Daoy (cell line): ENCODE measurements around the gene KCNA4. TPM values are rescaled to one million over a fixed set of nuclear protein-coding genes. Genes with fewer than 3 reads are reported as not detected.
"Not testable (repeated sequence)": the region's sequence is repeated elsewhere in the genome, so short reads cannot be mapped to it uniquely, and the experiment has no call there.

Experiments
- DNase-seq: peaks from one replicate; pipeline ENCODE4 v3.0.0-alpha.2; 2015; ENCODE audit warnings: low read depth
- total RNA-seq: library from RNA; depleted of rRNA; stranded (reverse); fragments of >200 nt; shearing (Covaris generic); gene quantifications from 2 replicates; pipeline ENCODE4 v1.2.3, GENCODE V29; 2014; rRNA removed

Gene KCNA4
- 0.11 and 0.48 TPM in 2 replicates for total RNA-seq

DNA sequence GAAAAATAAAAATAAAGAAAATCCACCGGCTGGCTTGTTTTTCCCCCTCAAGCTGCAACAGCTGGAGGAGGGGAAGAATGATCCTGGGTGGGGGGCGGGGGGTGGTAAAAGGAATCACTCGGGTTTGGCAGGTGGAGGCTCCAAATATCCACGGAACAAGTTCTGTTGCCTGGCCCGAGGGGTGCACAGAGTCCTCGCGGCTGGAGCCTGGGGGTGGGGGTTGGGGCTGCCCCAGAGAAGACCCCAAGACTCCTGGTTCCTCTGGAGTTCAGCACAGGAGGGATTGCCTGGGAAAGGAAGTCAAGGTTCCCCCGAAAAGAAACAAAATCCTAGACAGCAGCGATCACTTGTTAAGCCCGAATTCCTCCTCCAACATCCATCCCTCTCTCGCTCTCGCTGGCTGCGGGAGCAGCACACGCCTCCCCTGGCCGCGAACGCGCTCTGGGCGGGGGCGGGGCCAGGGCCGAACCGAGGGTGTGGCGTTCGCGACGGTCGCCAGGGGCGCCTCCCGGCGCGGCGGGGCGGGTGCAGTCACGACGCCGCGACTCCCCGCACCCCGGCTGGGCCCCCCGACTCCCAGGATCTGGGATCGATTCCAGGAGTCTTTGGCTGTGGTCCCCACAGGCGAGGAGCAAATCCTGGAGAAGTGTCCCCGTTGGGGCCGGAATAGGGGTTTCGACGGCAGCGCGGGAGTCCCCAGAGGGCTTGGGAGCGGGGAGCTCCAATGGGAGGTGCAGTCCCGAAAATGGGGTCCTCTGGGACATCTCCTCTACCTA lies at the start of gene KCNA4:
Gene KCNA4 (minus strand): TSS at position 443 of the 776 bp plus-strand sequence. CDS start 4,352 bp downstream, outside the sequence.
- DNase-seq = peak; percentile 54

DNA sequence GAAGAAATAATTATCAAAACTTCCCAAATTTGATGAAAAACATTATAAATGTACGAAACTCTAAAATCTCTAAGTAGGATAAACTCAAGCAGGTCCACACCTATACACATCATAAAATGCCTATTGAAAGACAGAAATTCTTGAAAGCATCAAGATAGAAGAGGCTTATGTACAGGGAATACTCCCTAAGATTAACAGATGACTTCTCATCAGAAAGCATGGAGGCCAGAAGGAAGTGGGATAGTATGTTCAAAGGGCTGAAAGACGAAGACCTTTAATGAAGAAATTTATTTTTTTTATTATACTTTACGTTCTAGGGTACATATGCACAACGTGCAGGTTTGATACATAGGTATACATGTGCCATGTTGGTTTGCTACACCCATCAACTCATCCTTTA lies 45.3 kb upstream of the KCNA4 start:
- DNase-seq = no peak

DNA sequence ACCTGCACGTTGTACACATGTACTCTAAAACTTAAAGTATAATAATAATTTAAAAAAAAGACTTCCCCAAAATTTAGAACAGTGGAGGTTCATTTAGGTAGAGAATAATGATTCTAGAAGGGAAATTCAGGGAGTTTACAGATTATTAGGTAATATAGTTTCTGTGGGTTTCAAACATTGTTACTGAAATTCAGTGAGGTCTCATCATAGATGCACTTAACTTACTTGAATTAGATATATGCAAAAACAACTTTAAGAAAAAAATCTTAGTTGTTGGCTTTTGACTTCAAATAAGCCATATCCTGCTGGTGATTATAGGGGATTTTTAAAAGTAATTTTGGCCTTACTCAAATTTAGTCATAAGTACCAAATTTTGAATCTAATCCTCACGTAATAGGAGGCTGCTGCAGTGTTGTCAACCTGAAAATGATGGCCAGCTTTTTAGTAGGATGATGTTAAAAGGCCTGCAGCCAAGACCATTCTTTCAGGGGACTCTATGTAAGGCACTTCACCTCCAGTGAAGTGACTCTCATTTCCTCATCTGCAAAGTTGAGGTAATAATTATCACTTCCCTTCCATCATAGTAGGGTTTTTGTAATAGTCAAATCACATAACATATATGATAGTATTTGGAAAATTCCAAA lies 42.5 kb upstream of the KCNA4 start:
- no peak for DNase-seq

DNA sequence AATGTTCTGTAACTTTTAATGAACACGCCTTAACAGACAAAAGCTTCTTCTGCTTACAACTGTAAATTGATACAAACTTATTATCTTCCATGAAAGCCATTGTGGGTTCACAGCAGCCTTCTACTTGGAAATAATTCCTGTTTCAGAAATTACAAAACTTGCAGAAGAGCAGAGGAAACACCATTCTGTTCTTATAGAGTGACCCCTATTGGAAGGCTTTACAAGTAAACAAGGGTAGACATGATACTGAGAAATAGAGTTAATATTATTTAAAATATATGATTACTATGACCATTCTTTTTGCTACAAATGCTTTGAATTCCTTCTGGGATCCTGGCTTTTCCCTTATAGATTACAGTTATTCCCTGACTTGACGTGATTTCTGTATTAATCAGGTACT lies 32.4 kb upstream of the KCNA4 start:
- no peak for DNase-seq

DNA sequence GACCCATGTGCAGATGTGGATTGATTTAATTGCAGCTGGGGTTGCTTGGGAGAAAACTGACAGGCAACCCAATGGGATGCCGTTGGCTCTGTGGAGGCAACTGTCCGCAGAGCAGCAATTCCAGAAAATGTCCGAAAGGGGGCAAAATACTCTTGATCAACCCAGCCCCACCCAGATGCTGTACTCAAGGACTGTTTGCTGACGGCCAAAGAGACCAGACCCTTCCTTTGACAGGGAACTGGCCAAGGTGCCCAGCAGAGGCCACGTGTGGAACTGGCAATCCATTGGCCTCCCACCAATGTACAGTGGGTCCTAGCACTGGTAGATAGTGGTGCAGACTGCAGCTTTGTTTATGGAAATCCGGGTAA lies 29.7 kb upstream of the KCNA4 start:
- peak; percentile 24 for DNase-seq

DNA sequence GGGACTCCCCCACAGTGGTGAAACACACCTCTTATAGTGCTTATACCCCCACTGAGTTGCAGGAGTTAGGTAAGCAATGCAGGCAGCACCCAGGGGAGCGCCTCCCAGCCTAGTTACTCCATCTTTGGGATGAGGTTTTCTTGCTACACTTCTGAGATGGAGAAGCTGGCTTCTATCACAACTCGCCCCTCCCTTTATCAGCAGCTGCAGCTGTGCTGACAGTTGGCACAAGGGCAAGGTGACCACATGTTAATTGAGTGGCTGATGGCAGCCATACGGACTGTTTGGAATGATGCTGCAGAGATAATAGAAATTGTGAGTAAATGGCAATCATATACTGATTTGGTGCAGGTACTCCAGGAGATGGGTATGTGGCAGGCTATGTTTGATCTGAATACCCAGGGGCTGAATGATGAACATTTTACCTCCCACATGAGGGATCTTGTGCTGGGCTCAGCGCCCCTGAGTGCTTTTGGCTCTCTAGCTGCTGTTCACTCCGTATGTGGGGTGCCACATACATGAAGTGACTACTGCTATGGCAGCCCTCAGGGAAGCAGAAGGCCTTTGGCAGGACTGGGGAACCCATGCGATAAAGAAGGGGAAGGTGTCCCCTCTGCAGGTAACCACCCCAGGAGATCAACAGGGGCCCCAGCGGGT lies 29.2 kb upstream of the KCNA4 start:
- DNase-seq = no peak

DNA sequence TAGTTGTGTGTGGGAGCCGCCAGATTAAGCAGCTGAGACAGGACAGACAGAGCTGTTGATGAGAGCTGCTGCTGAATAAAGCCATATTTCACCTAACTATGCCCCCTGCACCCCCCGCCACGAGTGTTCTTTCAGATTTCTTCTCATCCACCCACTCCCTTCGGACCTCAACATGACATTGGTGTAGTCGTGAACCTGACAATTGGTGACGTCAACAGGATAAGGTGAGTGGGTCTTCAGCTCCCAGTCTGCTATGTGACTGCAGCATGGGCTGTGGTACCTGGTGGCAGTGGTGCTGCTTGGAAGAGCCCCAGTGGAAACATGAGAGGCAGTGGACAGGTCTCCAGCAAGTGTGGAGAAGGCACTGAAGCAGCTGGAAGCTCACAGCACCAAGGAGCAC lies 28.3 kb upstream of the KCNA4 start:
- DNase-seq = no peak

DNA sequence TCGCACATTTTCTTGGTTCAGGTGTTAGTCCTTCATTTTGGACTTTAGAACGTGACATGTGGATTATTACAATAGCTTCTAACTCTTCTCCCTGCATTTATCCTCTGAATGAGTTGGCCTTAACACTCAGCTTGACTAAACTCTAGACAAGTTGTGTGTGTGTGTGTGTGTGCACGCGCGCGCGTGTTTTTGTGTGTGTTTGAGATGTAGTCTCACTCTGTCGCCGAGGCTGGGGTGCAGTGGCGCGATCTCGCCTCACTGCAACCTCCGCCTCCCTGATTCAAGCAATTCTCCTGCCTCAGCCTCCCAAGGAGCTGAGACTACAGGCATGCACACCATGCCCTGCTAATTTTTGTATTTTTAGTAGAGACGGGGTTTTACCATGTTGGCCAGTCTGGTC lies 24.3 kb upstream of the KCNA4 start:
- DNase-seq = no peak

DNA sequence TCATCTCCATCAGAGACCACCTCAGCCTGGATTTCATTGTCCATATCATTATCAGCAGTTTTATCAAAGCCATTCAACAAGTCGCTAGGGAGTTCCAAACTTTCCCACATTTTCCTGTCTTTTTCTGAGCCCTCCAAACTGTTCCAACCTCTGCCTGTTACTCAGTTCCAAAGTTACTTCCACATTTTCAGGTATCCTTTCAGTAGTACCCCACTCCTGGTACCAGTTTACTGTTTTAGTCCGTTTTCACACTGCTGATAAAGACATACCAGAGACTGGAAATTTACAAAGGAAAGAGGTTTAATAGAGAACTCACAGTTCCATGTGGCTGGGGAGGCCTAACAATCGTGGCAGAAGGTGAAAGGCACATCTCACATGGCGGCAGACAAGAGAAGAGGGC lies 17.9 kb upstream of the KCNA4 start:
- DNase-seq = not testable (repeated sequence)

DNA sequence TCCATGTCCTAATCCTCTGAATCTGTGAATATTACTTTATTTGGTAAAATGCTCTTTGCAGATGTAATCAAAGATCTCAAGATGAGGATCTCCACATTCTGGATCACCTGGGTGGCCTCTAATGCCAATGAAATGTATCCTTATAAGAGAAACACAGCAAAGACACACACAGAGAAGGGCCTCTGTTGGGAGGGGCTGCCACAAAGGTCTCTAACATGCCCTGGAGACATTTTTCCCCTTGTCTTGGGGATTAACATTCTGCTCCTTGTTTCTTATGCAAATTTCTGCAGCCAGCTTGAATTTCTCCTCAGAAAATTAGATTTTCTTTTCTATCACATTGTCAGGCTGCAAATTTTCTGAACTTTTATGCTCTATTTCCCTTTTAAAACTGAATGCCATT lies 17.3 kb upstream of the KCNA4 start:
- DNase-seq = not testable (repeated sequence)

DNA sequence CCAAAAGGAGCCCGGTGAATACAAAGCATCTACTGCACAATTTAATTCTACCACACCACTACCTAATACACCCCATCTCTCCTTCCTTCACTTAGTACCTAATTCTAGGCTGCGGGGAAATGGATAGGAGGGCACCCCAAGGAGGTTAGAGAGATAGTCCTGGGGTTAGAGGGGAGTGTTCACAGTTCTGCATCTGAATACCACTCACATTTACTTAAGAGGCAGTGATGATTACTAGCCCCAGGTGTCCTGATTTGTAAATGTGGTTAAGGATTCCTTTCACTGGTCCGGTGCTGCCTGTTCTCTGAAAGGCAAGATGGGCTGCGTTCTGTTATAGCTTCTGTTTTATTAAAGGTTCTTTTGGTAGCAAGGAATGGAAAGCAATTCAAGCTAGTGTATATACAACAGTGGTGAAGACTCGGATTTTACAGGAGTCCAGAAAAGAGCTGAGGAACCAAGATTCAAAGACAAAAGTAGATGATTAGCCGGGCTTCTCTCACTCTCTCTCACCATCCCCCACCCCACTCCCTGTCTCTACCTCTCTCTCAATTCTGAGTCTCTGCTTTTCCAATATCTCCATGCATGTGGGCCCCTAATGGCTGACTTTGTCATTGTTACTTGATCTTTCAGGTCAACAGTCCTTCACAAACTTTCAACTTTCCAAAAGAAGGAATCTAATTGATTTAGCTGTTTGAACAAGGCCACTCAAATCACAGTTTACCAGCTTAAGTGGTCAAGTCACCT lies 8.7 kb upstream of the KCNA4 start:
- no peak for DNase-seq

DNA sequence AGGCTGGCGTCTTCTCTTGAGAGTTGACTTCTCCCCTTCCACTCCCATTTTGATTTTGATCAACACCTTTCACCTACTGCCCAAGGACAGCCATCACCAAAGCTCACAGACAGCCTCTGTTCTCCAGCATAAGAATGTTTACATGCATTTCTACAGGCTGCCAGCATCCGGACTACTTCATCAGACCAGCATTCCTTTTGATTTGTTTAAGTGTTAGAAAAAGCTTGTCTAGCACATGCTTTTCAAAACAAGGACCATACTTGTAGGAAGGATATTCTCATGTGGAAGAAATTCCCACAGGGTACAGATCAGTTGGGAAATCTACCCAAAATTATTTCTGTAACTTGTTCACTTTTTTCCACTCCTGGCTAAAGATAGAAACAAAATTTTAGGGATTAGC lies 6.2 kb upstream of the KCNA4 start:
- DNase-seq = no peak

DNA sequence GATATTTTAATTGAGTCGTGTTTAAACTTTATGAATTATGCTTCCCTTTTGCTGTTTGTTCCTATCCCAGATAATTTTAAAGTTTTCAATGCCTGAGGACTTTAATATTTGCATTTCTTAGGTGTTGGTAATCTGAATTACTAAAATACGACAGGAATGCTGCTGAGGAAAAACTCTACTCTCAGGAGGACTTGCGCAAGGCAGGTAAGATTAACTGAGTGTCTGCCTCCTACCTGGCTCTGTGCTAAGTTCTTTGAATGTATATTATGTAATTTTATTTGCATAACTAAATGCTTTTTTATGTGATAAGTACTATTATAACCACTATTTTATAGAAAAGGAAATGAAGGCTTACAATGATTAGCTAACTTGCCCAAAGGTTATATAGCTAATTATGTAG lies 2.7 kb upstream of the KCNA4 start:
- DNase-seq = no peak

DNA sequence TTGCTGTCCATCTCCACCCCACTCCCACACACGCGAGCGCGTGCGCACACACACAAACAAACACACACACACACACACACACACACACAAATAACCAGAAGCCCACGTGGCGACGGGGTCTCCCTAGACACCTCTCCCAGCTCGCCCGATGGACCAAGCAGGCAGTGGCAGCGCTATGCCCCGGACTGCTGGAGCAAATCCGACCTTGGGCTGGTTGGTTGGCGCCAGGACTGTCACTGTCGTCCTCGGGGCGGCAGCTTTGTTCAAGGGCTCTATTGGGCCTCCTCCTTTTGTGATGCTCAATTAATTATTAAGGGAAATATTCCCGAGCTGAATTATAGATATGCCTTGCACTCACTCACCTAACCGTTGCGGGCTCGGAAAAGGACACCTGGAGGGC lies 1.7 kb upstream of the KCNA4 start:
- no peak for DNase-seq

DNA sequence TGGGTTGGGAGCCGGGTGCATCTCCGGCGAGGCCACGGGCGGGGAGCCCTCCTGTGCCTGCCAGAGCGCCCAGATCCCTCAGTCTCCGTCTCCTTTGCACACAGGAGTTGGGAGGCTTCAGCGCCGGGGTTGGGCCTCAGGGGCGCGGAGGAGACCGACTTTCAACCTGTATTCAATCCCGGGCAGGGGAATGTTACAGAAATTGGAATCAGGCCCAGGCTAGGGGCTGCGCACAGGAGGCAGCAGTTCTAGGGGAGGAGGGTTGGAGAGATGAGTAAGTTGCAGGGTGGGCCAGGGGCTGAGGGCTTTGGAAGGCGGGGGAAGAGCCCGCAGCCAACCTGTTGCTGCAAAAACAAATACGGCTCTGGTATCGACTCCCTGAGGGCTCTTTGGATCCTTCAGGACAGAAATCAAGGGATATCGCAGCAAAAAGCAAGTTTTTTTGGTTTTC lies 640 bp upstream of the KCNA4 start:
- no peak for DNase-seq

DNA sequence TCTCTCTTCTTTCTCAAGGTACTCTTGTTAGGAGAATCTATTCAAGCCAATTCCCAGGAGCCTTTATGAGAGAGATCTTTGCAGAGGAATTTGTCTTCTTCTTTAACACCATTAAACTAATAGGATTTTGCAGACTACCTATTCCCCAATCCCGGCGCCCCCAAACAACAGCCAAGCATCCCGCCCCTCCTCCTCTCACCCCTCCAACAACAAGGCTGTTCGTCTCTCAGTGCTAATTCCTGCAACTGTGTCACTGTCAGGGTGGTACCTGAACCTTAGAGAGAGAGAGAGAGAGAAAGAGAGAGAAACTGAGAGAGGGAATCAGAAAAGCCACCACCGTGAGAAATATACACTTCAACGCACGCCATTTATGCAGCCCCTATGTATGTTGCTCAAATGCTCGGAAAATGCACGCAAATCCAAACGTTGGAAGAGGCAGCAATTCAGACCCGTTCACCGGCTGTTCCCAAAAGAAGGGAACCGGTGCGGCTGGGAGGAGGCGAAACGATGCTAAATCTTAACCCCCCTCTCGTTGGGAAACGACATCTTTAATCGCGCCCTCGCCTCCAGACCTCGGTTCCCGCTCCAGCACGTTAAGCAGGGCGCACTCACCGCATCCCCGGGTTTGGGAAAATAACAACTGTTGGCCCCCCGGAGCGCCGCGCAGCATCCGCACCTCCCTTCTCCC lies 961 bp downstream of the KCNA4 start:
- DNase-seq = no peak

DNA sequence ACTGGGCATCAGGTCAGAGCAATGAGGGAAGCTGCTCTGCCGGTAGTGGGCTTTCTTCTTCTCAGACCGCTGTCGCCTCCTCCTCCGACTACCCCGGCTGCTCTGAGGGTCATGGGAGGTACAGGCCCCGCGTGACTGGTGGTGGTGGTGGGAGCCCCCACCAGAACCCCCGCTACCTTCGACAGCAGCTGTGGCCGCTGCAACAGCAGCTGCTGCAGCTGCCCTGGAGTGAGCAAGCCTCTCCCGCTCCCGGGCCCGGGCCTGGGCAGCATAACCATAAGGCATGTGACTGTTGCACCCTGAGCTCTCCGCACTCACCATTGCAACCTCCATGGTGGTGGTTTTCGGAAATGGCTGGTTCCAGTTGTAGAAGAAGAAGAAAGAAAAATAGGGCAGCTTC lies 4.5 kb downstream of the KCNA4 start:
- no peak for DNase-seq

DNA sequence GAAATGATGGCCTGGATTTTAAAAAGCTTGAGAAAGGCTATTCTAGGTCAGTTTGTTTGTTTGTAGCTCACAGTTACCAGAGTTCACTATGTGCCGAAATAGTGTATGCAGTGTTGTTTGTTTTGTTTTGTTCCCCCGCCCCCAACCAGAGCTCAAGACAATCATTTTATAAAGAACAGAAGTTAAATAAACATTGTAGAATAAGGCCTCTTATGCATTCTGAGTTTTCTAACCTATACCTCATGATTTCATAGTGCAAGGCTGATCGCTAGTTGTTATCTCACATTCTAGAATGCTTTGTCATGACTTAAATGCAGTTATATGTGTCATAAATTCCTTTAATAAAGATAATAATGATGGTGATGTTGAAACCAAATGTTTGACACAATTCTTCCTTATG lies 7.8 kb downstream of the KCNA4 start:
- no peak for DNase-seq

DNA sequence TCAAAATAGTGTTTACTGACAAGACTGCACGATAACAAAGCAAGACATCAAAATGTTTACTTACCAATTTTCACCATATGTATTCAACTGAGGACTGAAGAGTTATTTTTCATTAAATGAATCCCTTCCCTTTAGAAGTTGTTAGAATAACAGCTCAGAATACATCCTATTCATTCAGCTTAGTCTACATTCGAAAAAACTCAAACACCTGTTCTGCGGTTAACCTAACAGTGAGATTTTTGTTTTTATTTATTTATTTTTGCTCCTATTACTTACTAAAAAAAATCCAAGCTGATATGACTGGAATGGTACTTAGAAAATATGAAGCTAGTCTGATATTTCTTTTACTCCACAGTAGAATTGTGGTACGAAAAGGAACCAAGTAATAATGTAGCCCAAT lies 10.0 kb downstream of the KCNA4 start:
- DNase-seq = no peak

DNA sequence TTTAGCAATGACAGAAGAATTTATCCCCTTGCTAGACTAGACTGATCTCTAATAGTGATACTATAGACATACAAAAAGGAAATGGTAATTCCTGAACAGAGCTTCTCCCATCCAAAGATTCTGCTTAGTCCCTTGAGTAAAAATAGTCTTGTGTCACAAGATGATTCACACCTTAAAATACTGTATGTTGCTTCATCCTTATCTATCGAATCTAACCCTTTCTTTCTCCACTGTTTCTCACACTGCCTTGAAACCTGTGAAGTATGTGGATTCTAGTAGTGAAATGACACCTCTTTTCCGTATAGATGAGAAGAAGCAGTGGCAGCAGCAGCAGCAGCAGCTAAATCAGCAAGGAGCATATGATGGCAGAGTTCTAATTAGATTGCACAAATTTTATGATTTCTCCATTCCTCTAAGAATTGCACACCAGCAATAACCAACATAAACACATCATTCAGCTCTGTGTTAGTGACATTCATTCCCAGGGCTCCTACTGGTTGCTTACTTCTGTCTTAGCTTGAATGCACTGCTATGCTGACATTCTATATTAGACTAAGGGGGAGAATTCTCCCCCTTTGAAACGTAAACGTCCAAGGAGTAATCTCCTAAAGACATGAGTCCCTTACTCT lies 14.6 kb downstream of the KCNA4 start:
- DNase-seq = no peak
